HG02571 (cell line): Measurements from ENCODE around the gene FHL3.
A peak's percentile ranks its signal among the peaks of the same experiment; 100 is the strongest.
"Not testable (repeated sequence)": the region's sequence is repeated elsewhere in the genome, so short reads cannot be mapped to it uniquely, and the experiment has no call there.

Source experiments
- ATAC-seq: cut with Tn5 transposase; IDR thresholded peaks from one replicate; pipeline ENCODE4 v1.9.1; 2021; ENCODE audit warnings: mild to moderate bottlenecking, moderate library complexity; ENCODE audit not compliant: unreplicated experiment

FHL3 gene

GRCh38 chr1:37995751-37996345, 9.5 kb downstream of the FHL3 start:
- ATAC-seq: no peak

- no peak for ATAC-seq
These were observed 10.3 kb downstream of the FHL3 start for GRCh38 chr1:37994886-37995566.

GRCh38 chr1:37989361-37989930, 15.9 kb downstream of the FHL3 start:
- peak; percentile 27 for ATAC-seq

- no peak for ATAC-seq
These were observed 17.6 kb downstream of the FHL3 start for GRCh38 chr1:37987679-37988078.

- ATAC-seq: no peak
These were observed 21.8 kb downstream of the FHL3 start for GRCh38 chr1:37983546-37983945.

GRCh38 chr1:37978541-37978940, 26.8 kb downstream of the FHL3 start:
- ATAC-seq: no peak

GRCh38 chr1:37975083-37975482, 30.2 kb downstream of the FHL3 start:
- ATAC-seq: not testable (repeated sequence)

GRCh38 chr1:37974567-37974966, 30.7 kb downstream of the FHL3 start:
- ATAC-seq: no peak

GRCh38 chr1:37973684-37974083, 31.6 kb downstream of the FHL3 start:
- ATAC-seq: not testable (repeated sequence)

GRCh38 chr1:37965301-37965700, 40.0 kb downstream of the FHL3 start:
- no peak for ATAC-seq

- ATAC-seq: not testable (repeated sequence)
These were observed 41.2 kb downstream of the FHL3 start for GRCh38 chr1:37964106-37964505.

GRCh38 chr1:37958690-37959089, 46.6 kb downstream of the FHL3 start:
- ATAC-seq: no peak

GRCh38 chr1:37955685-37956084, 49.6 kb downstream of the FHL3 start:
- ATAC-seq: no peak

GRCh38 chr1:37954316-37954971, 50.9 kb downstream of the FHL3 start:
- no peak for ATAC-seq

GRCh38 chr1:37952738-37953137, 52.6 kb downstream of the FHL3 start:
- ATAC-seq: no peak

- no peak for ATAC-seq
These were observed 53.3 kb downstream of the FHL3 start for GRCh38 chr1:37951783-37952624.

- no peak for ATAC-seq
These were observed 54.1 kb downstream of the FHL3 start for GRCh38 chr1:37951041-37951782.

GRCh38 chr1:37949524-37950152, 55.7 kb downstream of the FHL3 start:
- ATAC-seq: no peak

- ATAC-seq: no peak
These were observed 56.5 kb downstream of the FHL3 start for GRCh38 chr1:37948841-37949240.

- ATAC-seq: no peak
These were observed 57.1 kb downstream of the FHL3 start for GRCh38 chr1:37948166-37948565.
